SK-N-SH (cell line): ENCODE data around the gene PLEKHD1.

Source experiments
- CHD2 ChIP-seq: fragments of 150-350 bp; IDR thresholded peaks from 2 replicates; pipeline ENCODE4 v1.6.1; 2018; ENCODE audit warnings: low read length; ENCODE audit not compliant: partially characterized antibody
- ELF1 ChIP-seq: IDR thresholded peaks from 2 replicates; pipeline ENCODE4 v1.4.0; 2012
- EZH2phosphoT487 ChIP-seq: fragments of 200-600 bp; sonication (generic); IDR thresholded peaks from 2 replicates; pipeline ENCODE4 v1.6.1; 2017; ENCODE audit warnings: low read depth, mixed run types, mild to moderate bottlenecking, antibody characterized with exemption, moderate library complexity, borderline replicate concordance
- JUND ChIP-seq: IDR thresholded peaks from 2 replicates; pipeline ENCODE4 v1.4.0; 2012
- TEAD4 ChIP-seq: IDR thresholded peaks from 2 replicates; pipeline ENCODE4 v1.4.0; 2012; ENCODE audit warnings: mild to moderate bottlenecking, borderline replicate concordance; ENCODE audit not compliant: insufficient read depth
- TF ChIP-seq, protein P1 (sequence below): fragments of 200-600 bp; sonication (generic); IDR thresholded peaks from 2 replicates; pipeline ENCODE4 v1.6.1; 2017; ENCODE audit warnings: antibody characterized with exemption, mild to moderate bottlenecking, moderate library complexity

DNA sequence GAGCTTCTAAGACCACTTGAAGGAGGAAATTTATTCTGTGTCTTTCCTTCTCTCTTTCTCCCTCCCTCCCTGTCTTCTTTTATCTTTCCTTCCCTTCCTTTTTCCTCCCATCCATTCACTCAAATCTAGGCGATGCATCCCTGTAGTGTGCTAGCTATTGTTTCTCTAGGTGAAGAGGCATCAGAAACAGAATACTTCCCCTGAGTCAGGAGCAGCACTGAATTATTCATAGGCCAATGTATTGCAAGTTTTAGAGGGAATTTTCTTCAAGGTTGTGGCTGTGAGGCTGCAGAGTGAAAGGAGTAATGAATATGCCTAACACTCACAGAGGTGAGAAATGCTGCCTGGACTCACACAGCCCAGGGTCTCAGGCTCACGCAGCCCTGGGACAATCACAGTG is 67.0 kb downstream of the PLEKHD1 start:
- TF ChIP-seq, protein P1, sequence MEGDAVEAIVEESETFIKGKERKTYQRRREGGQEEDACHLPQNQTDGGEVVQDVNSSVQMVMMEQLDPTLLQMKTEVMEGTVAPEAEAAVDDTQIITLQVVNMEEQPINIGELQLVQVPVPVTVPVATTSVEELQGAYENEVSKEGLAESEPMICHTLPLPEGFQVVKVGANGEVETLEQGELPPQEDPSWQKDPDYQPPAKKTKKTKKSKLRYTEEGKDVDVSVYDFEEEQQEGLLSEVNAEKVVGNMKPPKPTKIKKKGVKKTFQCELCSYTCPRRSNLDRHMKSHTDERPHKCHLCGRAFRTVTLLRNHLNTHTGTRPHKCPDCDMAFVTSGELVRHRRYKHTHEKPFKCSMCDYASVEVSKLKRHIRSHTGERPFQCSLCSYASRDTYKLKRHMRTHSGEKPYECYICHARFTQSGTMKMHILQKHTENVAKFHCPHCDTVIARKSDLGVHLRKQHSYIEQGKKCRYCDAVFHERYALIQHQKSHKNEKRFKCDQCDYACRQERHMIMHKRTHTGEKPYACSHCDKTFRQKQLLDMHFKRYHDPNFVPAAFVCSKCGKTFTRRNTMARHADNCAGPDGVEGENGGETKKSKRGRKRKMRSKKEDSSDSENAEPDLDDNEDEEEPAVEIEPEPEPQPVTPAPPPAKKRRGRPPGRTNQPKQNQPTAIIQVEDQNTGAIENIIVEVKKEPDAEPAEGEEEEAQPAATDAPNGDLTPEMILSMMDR: no peak
- TF ChIP-seq JUND (no peak), EZH2phosphoT487 (no peak), ELF1 (no peak), CHD2 (no peak), TEAD4 (no peak)
